ENCODE measurements around the gene FCHSD2.

GRCh38 chr11:73186294-73186850 is 44.3 kb upstream of the FCHSD2 start:
- no peak for TF ChIP-seq POLR2A (IDR thresholded peaks at IDR 0.05)
- TF ChIP-seq CTCF (IDR thresholded peaks at IDR 0.05): no peak

Measured in lower leg skin (tissue), 3 donors.